Measurements from ENCODE around the gene EPHB2.

- TF ChIP-seq CTCF (IDR thresholded peaks at IDR 0.05) (no peak), POLR2A (IDR thresholded peaks at IDR 0.05) (no peak)
Measured at GRCh38 chr1:22869325-22869724, 158.7 kb downstream of the EPHB2 start.
